ENCODE data around the gene HLTF. TPM values are rescaled to one million over a fixed set of nuclear protein-coding genes. Genes with fewer than 3 reads are reported as not detected.

HLTF gene
- total RNA-seq, 4 donors from 2014 or later = 5.3 to 15.8 (median 8.6) TPM

GRCh38 chr3:149128821-149129220 is 42.5 kb upstream of the HLTF start:
- TF ChIP-seq POLR2A (IDR thresholded peaks at IDR 0.05) = no peak
- TF ChIP-seq POLR2AphosphoS5 (IDR thresholded peaks at IDR 0.05) = no peak
- TF ChIP-seq CTCF (IDR thresholded peaks at IDR 0.05) = no peak
- TF ChIP-seq EP300 (IDR thresholded peaks at IDR 0.05) = no peak
- DNase-seq (ENCODE audit: low spot score in 2 of 2) = no peak
- Histone ChIP-seq H3K4me3 (peak overlapping the region; percentile 85), H3K9me3 (no peaks in the 10 kb centered on the region), H3K4me1 (peaks cover 28% of the 10 kb centered on the region), H3K27me3 (no peaks in the 10 kb centered on the region), H3K27ac (peak overlapping the region; percentile 88), H3K36me3 (no peaks in the 10 kb centered on the region)
- WGBS = 4% methylated on average over 4 of the region's 4 CpGs

GRCh38 chr3:149122721-149123578 is 36.6 kb upstream of the HLTF start:
- 86% methylated on average over 4 of the region's 4 CpGs for WGBS
- Histone ChIP-seq H3K4me3 (no peak overlapping the region), H3K27ac (no peak overlapping the region), H3K9me3 (no peaks in the 10 kb centered on the region), H3K36me3 (no peaks in the 10 kb centered on the region), H3K4me1 (no peaks in the 10 kb centered on the region), H3K27me3 (no peaks in the 10 kb centered on the region)
- DNase-seq (ENCODE audit: low spot score in 2 of 2) = no peak
- TF ChIP-seq POLR2AphosphoS5 (IDR thresholded peaks at IDR 0.05) (no peak), CTCF (IDR thresholded peaks at IDR 0.05) (no peak), EP300 (IDR thresholded peaks at IDR 0.05) (no peak), POLR2A (IDR thresholded peaks at IDR 0.05) (no peak)

DNA sequence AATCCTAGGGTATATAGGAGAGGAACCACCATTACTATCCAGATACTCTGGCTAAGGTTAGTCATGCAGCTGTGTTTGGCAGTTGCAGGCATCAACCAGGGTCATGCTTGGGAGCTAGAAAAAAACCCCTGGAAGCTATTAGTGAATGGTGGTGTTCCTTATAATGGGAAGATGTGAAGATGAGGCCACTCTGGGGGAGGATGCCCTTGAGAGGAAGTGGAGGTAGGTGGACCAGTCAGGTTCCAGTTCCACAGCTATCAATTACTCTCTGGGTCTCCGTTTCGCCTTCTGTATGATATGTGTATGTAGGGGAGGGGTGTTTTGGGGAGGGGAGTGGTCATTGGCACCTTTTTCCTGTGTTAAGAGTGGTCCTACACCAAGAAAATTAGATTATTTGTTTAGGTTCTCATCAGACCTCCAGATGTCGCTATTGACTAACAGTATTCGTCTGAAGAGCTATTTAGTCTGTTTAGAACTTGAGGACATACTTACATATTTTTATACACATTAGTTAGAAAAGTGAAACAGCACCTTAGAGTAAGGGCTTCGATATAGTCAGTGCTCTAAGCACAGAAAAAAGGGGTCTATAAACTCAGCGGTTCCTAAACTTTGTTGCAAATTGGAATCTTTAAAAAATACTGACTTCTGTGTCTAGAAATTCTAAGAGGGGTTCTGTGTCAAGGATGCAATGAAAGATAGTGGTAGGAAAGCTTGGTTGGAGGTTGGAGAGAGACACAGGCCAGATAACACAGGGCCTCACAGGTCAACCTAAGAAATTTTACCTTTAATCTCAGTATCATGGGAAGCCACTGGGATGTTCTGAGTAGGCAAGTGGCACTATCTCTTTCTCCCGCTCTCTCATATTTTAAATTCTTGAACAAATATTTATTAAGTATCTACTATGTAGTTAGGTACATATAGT is 34.0 kb upstream of the HLTF start:
- no peak for DNase-seq (ENCODE audit: low spot score in 2 of 2)
- Histone ChIP-seq H3K9me3 (no peaks in the 10 kb centered on the region), H3K27me3 (no peaks in the 10 kb centered on the region), H3K4me3 (no peak overlapping the region), H3K36me3 (no peaks in the 10 kb centered on the region), H3K4me1 (no peaks in the 10 kb centered on the region), H3K27ac (no peak overlapping the region)
- WGBS = 28% methylated on average over 7 of the region's 7 CpGs
- TF ChIP-seq POLR2AphosphoS5 (IDR thresholded peaks at IDR 0.05) (no peak), CTCF (IDR thresholded peaks at IDR 0.05) (peak in 1 of 2 donors; percentile 31), EP300 (IDR thresholded peaks at IDR 0.05) (no peak), POLR2A (IDR thresholded peaks at IDR 0.05) (no peak)

GRCh38 chr3:149119466-149119865 is 33.1 kb upstream of the HLTF start:
- Histone ChIP-seq H3K36me3 (no peaks in the 10 kb centered on the region), H3K9me3 (no peaks in the 10 kb centered on the region), H3K27me3 (no peaks in the 10 kb centered on the region), H3K4me1 (no peaks in the 10 kb centered on the region), H3K27ac (no peak overlapping the region), H3K4me3 (no peak overlapping the region)
- no peak for DNase-seq (ENCODE audit: low spot score in 2 of 2)
- 96% methylated on average over 1 of the region's 1 CpG for WGBS
- no peak for TF ChIP-seq EP300 (IDR thresholded peaks at IDR 0.05)
- no peak for TF ChIP-seq POLR2A (IDR thresholded peaks at IDR 0.05)
- TF ChIP-seq POLR2AphosphoS5 (IDR thresholded peaks at IDR 0.05) = no peak
- no peak for TF ChIP-seq CTCF (IDR thresholded peaks at IDR 0.05)

DNA sequence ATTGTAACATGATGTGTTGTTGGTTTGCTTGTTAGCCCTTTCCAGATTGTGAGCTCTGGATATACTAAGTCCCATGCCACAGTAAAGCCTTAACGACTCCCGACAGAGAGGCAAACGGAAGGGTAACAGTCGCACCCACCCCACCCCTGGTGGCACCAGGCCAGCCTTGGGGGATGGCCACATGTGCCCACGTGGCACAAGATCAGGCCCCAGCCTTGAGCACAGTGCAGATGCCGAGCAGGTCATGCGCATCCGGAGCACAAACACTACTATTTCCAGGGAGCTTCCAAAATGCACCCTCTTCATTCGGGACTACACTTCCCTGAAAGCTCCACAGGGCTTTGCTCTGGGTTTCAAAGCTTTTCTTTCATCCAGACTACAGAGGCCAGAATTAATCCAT is 32.4 kb upstream of the HLTF start:
- Histone ChIP-seq H3K36me3 (no peaks in the 10 kb centered on the region), H3K27ac (no peak overlapping the region), H3K9me3 (no peaks in the 10 kb centered on the region), H3K27me3 (no peaks in the 10 kb centered on the region), H3K4me3 (no peak overlapping the region), H3K4me1 (no peaks in the 10 kb centered on the region)
- TF ChIP-seq EP300 (IDR thresholded peaks at IDR 0.05) = no peak
- no peak for TF ChIP-seq POLR2A (IDR thresholded peaks at IDR 0.05)
- TF ChIP-seq CTCF (IDR thresholded peaks at IDR 0.05) = no peak
- no peak for TF ChIP-seq POLR2AphosphoS5 (IDR thresholded peaks at IDR 0.05)
- no peak for DNase-seq (ENCODE audit: low spot score in 2 of 2)
- 81% methylated on average over 9 of the region's 9 CpGs for whole genome bisulfite sequencing
